Measurements from ENCODE around the gene FGF18. TPM values are rescaled to one million over a fixed set of nuclear protein-coding genes. Genes with fewer than 3 reads are reported as not detected.

FGF18 gene, protein sequence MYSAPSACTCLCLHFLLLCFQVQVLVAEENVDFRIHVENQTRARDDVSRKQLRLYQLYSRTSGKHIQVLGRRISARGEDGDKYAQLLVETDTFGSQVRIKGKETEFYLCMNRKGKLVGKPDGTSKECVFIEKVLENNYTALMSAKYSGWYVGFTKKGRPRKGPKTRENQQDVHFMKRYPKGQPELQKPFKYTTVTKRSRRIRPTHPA
- total RNA-seq, result 0.12 and 0.22 TPM in 2 replicates

GRCh38 chr5:171418982-171419687 lies at the start of gene FGF18:
TSS of gene FGF18 (plus strand) at chr5:171419647. CDS start at chr5:171420200, 553 bp downstream.

DNA sequence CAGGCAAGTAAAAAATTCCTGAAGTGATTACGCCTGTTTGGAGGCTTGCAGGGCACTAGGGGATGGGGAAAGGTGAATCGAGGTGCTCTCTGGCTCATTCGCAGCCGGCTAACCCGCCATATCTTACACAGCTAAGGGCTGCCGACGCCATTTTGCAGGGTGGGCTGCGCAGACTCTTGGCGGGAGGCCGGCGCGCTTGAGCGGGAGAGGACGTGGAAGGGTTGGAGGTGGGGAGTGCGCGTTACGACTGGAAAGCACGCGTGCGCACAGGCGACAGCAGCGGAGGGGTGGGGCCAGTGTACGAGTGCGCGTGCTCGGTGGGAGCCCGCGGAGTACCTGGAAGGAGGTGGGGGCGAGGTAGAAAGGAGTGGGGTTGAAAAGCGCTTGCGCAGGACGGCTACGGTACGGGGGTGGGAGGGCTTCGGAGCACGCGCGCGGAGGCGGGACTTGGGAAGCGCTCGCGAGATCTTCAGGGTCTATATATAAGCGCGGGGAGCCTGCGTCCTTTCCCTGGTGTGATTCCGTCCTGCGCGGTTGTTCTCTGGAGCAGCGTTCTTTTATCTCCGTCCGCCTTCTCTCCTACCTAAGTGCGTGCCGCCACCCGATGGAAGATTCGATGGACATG lies 32.0 kb upstream of the FGF18 start, which contains the start of gene NPM1:
Gene NPM1 (plus strand): TSS at position 505 of the 625 bp plus-strand sequence. CDS start 100 bp downstream, at position 605.

Other genes with a start within 250 kb of the FGF18 start
- gene TLX3, start 110.4 kb upstream of the FGF18 start, total RNA-seq, result not detected in 2 replicates
- 1,740 and 2,181 TPM in 2 replicates for gene NPM1, start 31.8 kb upstream of the FGF18 start, total RNA-seq